ENCODE data around the gene TSPEAR.

DNA sequence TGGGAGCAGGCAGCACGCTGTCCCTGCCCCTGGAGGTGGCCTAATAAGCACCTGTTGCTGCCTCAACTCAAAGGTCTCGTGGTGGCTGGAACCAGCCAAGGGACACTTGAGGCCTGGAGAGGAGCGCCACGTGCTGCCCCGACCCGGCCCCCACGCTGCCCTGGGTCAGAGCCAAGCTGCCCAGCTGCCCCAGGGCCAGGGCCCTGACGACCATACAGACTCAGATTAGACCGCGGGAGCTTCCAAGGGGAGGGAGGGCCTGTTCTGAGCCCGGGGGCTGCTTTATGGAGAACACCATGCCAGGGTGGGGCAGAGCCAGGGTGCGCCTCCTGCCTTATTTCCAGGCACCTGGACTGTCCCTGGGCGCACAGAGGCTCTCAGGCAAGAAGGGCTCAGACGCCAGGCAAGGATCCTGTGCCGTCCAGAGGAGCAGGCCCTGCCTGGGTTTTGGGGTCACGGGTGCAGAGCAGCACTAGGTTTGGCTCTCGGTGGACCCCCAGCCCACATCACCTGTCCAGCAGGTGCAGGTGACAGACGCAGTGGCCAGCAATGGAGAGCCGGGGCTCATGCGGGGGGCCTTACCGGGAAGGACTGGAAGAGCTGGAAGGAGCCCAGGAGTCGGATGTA is 190.0 kb downstream of the TSPEAR start:
- TF ChIP-seq SUZ12 (IDR thresholded peaks at IDR 0.05): no peak
- no peak for TF ChIP-seq NFRKB (IDR thresholded peaks at IDR 0.05)

Measured in HEK293T (cell line).